Ishikawa (cell line): ENCODE measurements around the gene MLLT3.

Source experiments
- CEBPB ChIP-seq: IDR thresholded peaks from 2 replicates; pipeline ENCODE4 v1.6.1; 2012
- CREB1 ChIP-seq: IDR thresholded peaks from 2 replicates; pipeline ENCODE4 v1.6.1; 2012; ENCODE audit warnings: low read depth
- EGR1 ChIP-seq: IDR thresholded peaks from 2 replicates; pipeline ENCODE4 v1.6.1; 2012
- EP300 ChIP-seq: IDR thresholded peaks from 2 replicates; pipeline ENCODE4 v1.6.1; 2012; ENCODE audit warnings: borderline replicate concordance
- FOXM1 ChIP-seq: IDR thresholded peaks from 2 replicates; pipeline ENCODE4 v1.6.1; 2012; ENCODE audit warnings: low read depth, borderline replicate concordance
- NFIC ChIP-seq: IDR thresholded peaks from 2 replicates; pipeline ENCODE4 v1.6.1; 2012
- RAD21 ChIP-seq: IDR thresholded peaks from 2 replicates; pipeline ENCODE4 v1.6.1; 2012; ENCODE audit warnings: low read depth
- TAF1 ChIP-seq: IDR thresholded peaks from 2 replicates; pipeline ENCODE4 v1.6.1; 2012; ENCODE audit warnings: low read depth, mild to moderate bottlenecking
- TCF12 ChIP-seq: IDR thresholded peaks from 2 replicates; pipeline ENCODE4 v1.6.1; 2012; ENCODE audit warnings: low read depth
- TEAD4 ChIP-seq: IDR thresholded peaks from 2 replicates; pipeline ENCODE4 v1.6.1; 2012
- YY1 ChIP-seq: IDR thresholded peaks from 2 replicates; pipeline ENCODE4 v1.6.1; 2012; ENCODE audit warnings: low read depth
- ZBTB7A ChIP-seq: IDR thresholded peaks from 2 replicates; pipeline ENCODE4 v1.6.1; 2012; ENCODE audit warnings: low read depth
- TF ChIP-seq, protein P1 (sequence below): IDR thresholded peaks from 2 replicates; pipeline ENCODE4 v1.6.1; 2012
- TF ChIP-seq, protein P2 (sequence below): IDR thresholded peaks from 2 replicates; pipeline ENCODE4 v1.6.1; 2012
- TF ChIP-seq, protein P3 (sequence below): IDR thresholded peaks from 2 replicates; pipeline ENCODE4 v1.6.1; 2012; ENCODE audit warnings: low read depth, mild to moderate bottlenecking

The MLLT3 gene

DNA sequence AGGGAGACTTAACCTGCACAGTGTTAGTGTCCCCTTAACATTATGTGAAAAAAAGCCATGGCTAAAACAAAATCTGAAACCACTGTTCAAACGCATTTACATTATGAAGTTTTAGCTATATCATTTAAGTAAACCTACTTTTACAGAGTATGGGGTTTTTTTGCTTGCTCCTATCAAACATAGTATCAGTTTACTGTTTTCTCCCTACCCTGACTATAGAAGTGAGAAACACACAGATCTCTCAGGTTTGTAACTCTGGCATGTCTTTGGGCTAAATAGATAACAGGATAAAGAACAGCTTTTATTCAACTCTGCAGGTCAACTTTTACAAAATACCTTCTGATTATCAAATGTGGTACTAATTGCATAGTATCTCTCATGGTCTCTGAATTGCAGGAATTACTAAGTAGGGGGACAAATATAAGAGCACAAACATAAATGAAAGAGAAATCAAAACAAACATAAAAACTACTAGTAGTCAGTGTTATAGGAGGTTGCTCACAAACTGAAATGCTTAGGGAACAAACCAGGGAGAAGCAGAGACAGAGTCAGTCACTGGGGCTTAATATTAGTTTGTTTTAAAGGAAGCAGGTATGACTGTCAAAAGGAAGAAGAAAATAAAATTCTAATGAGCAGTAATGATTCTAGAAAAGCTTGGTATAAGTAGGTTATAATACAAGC, 155.8 kb downstream of the MLLT3 start:
- no peak for TF ChIP-seq RAD21
- TF ChIP-seq, protein P1, sequence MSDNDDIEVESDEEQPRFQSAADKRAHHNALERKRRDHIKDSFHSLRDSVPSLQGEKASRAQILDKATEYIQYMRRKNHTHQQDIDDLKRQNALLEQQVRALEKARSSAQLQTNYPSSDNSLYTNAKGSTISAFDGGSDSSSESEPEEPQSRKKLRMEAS, result no peak
- TF ChIP-seq YY1, result no peak
- no peak for TF ChIP-seq TCF12
- no peak for TF ChIP-seq ZBTB7A
- TF ChIP-seq CREB1, result no peak
- no peak for TF ChIP-seq FOXM1

DNA sequence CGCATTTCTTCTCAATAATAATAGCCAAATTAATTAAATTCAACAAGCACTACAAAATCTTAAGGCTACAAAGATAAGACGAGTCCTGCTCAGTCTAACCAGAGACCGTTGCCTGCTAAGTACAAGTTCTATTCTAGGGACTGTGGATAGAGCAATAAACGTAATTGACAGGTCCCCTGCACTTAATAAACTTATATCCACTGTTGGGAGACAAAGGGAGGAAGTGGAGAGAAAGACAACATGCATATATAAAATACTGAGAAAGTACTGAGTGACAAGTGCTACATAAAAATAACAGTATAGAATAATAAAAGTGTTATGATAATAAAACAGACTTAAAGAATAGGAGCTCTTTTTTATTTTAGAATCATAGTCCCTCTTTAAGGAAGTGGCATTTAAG, 158.1 kb downstream of the MLLT3 start:
- TF ChIP-seq, protein P1, result no peak
- TF ChIP-seq ZBTB7A (no peak), EP300 (no peak), TAF1 (no peak), TEAD4 (no peak), CEBPB (no peak), NFIC (no peak), YY1 (no peak), EGR1 (no peak), TCF12 (no peak), FOXM1 (no peak), RAD21 (no peak), CREB1 (no peak)
- TF ChIP-seq, protein P2, sequence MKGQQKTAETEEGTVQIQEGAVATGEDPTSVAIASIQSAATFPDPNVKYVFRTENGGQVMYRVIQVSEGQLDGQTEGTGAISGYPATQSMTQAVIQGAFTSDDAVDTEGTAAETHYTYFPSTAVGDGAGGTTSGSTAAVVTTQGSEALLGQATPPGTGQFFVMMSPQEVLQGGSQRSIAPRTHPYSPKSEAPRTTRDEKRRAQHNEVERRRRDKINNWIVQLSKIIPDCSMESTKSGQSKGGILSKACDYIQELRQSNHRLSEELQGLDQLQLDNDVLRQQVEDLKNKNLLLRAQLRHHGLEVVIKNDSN, result no peak
- TF ChIP-seq, protein P3, sequence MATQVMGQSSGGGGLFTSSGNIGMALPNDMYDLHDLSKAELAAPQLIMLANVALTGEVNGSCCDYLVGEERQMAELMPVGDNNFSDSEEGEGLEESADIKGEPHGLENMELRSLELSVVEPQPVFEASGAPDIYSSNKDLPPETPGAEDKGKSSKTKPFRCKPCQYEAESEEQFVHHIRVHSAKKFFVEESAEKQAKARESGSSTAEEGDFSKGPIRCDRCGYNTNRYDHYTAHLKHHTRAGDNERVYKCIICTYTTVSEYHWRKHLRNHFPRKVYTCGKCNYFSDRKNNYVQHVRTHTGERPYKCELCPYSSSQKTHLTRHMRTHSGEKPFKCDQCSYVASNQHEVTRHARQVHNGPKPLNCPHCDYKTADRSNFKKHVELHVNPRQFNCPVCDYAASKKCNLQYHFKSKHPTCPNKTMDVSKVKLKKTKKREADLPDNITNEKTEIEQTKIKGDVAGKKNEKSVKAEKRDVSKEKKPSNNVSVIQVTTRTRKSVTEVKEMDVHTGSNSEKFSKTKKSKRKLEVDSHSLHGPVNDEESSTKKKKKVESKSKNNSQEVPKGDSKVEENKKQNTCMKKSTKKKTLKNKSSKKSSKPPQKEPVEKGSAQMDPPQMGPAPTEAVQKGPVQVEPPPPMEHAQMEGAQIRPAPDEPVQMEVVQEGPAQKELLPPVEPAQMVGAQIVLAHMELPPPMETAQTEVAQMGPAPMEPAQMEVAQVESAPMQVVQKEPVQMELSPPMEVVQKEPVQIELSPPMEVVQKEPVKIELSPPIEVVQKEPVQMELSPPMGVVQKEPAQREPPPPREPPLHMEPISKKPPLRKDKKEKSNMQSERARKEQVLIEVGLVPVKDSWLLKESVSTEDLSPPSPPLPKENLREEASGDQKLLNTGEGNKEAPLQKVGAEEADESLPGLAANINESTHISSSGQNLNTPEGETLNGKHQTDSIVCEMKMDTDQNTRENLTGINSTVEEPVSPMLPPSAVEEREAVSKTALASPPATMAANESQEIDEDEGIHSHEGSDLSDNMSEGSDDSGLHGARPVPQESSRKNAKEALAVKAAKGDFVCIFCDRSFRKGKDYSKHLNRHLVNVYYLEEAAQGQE, result no peak

DNA sequence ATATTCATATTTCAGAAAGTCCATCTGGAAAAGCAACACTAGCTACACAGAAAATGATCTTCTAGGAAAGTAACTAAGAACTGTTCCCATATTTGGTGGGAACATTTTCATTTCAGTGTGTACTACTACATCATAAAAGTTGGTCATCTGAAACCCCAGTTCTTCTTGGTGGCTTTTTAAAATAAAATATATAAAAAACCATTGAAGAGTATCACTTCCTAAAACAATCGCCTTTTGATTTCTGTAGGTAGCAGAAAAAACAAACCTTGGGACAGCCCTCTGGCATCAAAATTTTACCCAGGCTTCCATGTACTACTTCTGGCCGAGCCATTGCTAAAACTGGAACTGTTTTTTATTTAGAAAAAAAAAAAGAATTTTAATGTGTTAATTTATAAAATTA, 158.5 kb downstream of the MLLT3 start:
- TF ChIP-seq RAD21 (no peak), NFIC (no peak), TCF12 (no peak), EGR1 (no peak), ZBTB7A (no peak), YY1 (no peak), TAF1 (no peak), TEAD4 (no peak), EP300 (no peak), FOXM1 (no peak), CREB1 (no peak), CEBPB (no peak)
- TF ChIP-seq, protein P3, result no peak
- TF ChIP-seq, protein P1, result no peak
- TF ChIP-seq, protein P2, result no peak

DNA sequence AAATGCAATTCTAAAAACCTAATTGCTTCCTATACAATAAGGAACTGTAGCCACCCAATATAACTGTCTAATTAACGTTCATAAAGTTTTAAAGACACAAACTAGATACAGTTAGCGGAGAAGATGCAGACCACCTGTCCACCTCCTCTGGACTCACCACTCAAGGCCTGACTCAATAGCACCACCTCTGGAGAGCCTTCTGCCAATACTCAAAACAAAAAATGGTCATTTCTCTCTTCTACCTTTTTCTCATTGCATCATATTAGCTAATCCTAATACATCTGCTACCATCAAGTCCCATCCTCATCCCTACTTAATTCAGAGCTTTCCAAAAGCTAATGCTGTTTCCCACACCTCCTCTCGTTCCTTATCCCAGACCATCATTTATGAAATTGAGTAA, 159.9 kb downstream of the MLLT3 start:
- TF ChIP-seq FOXM1, result no peak
- TF ChIP-seq, protein P2, result no peak
- no peak for TF ChIP-seq ZBTB7A
- no peak for TF ChIP-seq TAF1
- TF ChIP-seq RAD21, result no peak
- TF ChIP-seq YY1, result no peak
- no peak for TF ChIP-seq EGR1
- no peak for TF ChIP-seq CREB1
- TF ChIP-seq TCF12, result no peak
- no peak for TF ChIP-seq EP300
- TF ChIP-seq TEAD4, result no peak
- TF ChIP-seq CEBPB, result no peak
- TF ChIP-seq, protein P1, result no peak
- TF ChIP-seq, protein P3, result no peak
